ENCODE results near the gene ARMCX1. TPM values are rescaled to one million over a fixed set of nuclear protein-coding genes. Genes with fewer than 3 reads are reported as not detected.

ARMCX1 gene
- total RNA-seq, 4 donors from 2014 or later: 25.7 to 37.9 (median 33.7) TPM

GRCh38 chrX:101539116-101539515 lies 11.2 kb upstream of the ARMCX1 start:
- no peaks in the 10 kb centered on the region for H3K36me3 ChIP-seq
- H3K27ac ChIP-seq (replicated peaks in 1 of 4): no peak overlapping the region
- no peaks in the 10 kb centered on the region for H3K27me3 ChIP-seq
- 92% methylated on average over 25 of the region's 25 CpGs for WGBS
- TF ChIP-seq EP300 (IDR thresholded peaks at IDR 0.05) (no peak), POLR2AphosphoS5 (IDR thresholded peaks at IDR 0.05) (no peak), POLR2A (IDR thresholded peaks at IDR 0.05; ENCODE audit: low read depth) (no peak)
- TF ChIP-seq, protein P1, sequence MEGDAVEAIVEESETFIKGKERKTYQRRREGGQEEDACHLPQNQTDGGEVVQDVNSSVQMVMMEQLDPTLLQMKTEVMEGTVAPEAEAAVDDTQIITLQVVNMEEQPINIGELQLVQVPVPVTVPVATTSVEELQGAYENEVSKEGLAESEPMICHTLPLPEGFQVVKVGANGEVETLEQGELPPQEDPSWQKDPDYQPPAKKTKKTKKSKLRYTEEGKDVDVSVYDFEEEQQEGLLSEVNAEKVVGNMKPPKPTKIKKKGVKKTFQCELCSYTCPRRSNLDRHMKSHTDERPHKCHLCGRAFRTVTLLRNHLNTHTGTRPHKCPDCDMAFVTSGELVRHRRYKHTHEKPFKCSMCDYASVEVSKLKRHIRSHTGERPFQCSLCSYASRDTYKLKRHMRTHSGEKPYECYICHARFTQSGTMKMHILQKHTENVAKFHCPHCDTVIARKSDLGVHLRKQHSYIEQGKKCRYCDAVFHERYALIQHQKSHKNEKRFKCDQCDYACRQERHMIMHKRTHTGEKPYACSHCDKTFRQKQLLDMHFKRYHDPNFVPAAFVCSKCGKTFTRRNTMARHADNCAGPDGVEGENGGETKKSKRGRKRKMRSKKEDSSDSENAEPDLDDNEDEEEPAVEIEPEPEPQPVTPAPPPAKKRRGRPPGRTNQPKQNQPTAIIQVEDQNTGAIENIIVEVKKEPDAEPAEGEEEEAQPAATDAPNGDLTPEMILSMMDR (IDR thresholded peaks at IDR 0.05): no peak
- H3K4me3 ChIP-seq: no peak overlapping the region
- H3K9me3 ChIP-seq: no peaks in the 10 kb centered on the region
- intact Hi-C loops (cut with DNase I): no loop called here
- no peak for DNase-seq (ENCODE audit: extremely low spot score)
- no peaks in the 10 kb centered on the region for H3K4me1 ChIP-seq

DNA sequence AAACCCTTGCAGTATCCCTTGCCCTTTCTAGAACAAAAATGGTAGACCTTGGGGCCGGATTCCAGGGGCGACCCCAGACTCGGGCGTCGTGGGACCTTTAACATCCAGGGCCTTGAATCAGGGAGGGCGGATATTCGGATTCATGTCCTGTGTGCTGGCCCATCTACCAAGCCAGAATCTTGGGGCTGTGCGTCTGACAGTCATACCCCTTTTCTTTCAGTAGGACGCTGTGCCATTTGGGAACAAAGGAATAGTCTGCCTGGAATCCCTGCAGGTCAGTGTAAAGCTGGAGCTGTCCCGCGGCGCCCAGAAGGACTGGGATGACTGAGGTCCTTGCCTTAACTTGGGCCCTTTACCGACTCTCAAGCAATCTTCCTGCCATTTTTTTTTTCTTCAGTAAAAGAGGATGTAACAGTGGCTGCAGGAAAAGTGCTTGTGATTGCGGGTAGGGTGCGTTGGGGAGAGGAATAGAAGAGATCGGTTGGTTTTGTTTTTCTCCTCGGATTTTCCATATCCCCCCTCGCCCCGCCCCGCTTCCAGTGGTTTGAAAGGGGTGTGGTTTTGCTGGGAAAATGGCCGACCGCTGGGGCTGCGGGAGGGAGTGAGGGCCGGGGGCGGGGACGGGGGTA lies 518 bp downstream of the ARMCX1 start:
- intact Hi-C loops (cut with DNase I): loop anchor here (5.0 kb wide), 1 partner anchor 134 kb away; no protein-coding TSS in a partner anchor
- Histone ChIP-seq H3K4me1 (peaks cover 0 to 10% (median 8%) of the 10 kb centered on the region in 4 donors), H3K36me3 (peaks cover 0 to 16% (median 9%) of the 10 kb centered on the region in 4 donors), H3K27me3 (no peaks in the 10 kb centered on the region), H3K4me3 (peak overlapping the region; percentile 60 to 69 (median 64)), H3K9me3 (no peaks in the 10 kb centered on the region), H3K27ac (replicated peaks in 1 of 4) (peak overlapping the region; percentile 84 to 89 (median 88))
- 28% methylated on average over 26 of the region's 26 CpGs for WGBS
- TF ChIP-seq POLR2A (IDR thresholded peaks at IDR 0.05; ENCODE audit: low read depth) (no peak), POLR2AphosphoS5 (IDR thresholded peaks at IDR 0.05) (no peak), EP300 (IDR thresholded peaks at IDR 0.05) (no peak)
- TF ChIP-seq, protein P1 (IDR thresholded peaks at IDR 0.05): no peak
- no peak for DNase-seq (ENCODE audit: extremely low spot score)

- intact Hi-C loops (cut with DNase I): loop anchor here (5.0 kb wide), 1 partner anchor 134 kb away; no protein-coding TSS in a partner anchor
- H3K27me3 ChIP-seq: no peaks in the 10 kb centered on the region
- no peaks in the 10 kb centered on the region for H3K9me3 ChIP-seq
- no peak for DNase-seq (ENCODE audit: extremely low spot score)
- H3K4me1 ChIP-seq: peaks cover 0 to 10% (median 8%) of the 10 kb centered on the region in 4 donors
- no peak for TF ChIP-seq POLR2A (IDR thresholded peaks at IDR 0.05; ENCODE audit: low read depth)
- H3K36me3 ChIP-seq: peaks cover 0 to 16% (median 9%) of the 10 kb centered on the region in 4 donors
- peak overlapping the region; percentile 60 to 69 (median 64) for H3K4me3 ChIP-seq
- peak overlapping the region; percentile 84 to 89 (median 88) for H3K27ac ChIP-seq (replicated peaks in 1 of 4)
- 32% methylated on average over 10 of the region's 10 CpGs for WGBS
Measured at GRCh38 chrX:101551380-101551767, 1.0 kb downstream of the ARMCX1 start.

GRCh38 chrX:101552714-101553113 lies 2.4 kb downstream of the ARMCX1 start:
- intact Hi-C loops (cut with DNase I): loop anchor here (5.0 kb wide), 1 partner anchor 135 kb away; no protein-coding TSS in a partner anchor
- 65% methylated on average over 23 of the region's 23 CpGs for WGBS
- Histone ChIP-seq H3K27me3 (no peaks in the 10 kb centered on the region), H3K9me3 (no peaks in the 10 kb centered on the region), H3K27ac (replicated peaks in 1 of 4) (no peak overlapping the region), H3K4me3 (no peak overlapping the region), H3K4me1 (peaks cover 0 to 10% (median 8%) of the 10 kb centered on the region in 4 donors), H3K36me3 (peaks cover 0 to 16% (median 9%) of the 10 kb centered on the region in 4 donors)
- no peak for DNase-seq (ENCODE audit: extremely low spot score)
- TF ChIP-seq POLR2A (IDR thresholded peaks at IDR 0.05; ENCODE audit: low read depth): no peak
- no peak for TF ChIP-seq POLR2AphosphoS5 (IDR thresholded peaks at IDR 0.05)
- TF ChIP-seq, protein P1 (IDR thresholded peaks at IDR 0.05): no peak
- no peak for TF ChIP-seq EP300 (IDR thresholded peaks at IDR 0.05)

- H3K9me3 ChIP-seq: no peaks in the 10 kb centered on the region
- DNase-seq (ENCODE audit: extremely low spot score): no peak
- H3K36me3 ChIP-seq: no peaks in the 10 kb centered on the region
- TF ChIP-seq, protein P1 (IDR thresholded peaks at IDR 0.05): no peak
- TF ChIP-seq POLR2A (IDR thresholded peaks at IDR 0.05; ENCODE audit: low read depth): no peak
- intact Hi-C loops (cut with DNase I): no loop called here
- no peaks in the 10 kb centered on the region for H3K4me1 ChIP-seq
- H3K27ac ChIP-seq (replicated peaks in 1 of 4): no peak overlapping the region
- no peak overlapping the region for H3K4me3 ChIP-seq
- no peaks in the 10 kb centered on the region for H3K27me3 ChIP-seq
Measured at GRCh38 chrX:101564651-101565050, 14.3 kb downstream of the ARMCX1 start.

Measured in esophagus muscularis mucosa (tissue), 4 donors.